GM15510 (cell line): ENCODE measurements around the gene CHST11.

ENCODE experiments used
- POLR2A ChIP-seq: IDR thresholded peaks from 3 replicates; pipeline ENCODE4 v1.6.1; 2011; ENCODE audit warnings: borderline replicate concordance; ENCODE audit not compliant: insufficient read length; ENCODE audit errors: extremely low read depth

CHST11 gene

DNA sequence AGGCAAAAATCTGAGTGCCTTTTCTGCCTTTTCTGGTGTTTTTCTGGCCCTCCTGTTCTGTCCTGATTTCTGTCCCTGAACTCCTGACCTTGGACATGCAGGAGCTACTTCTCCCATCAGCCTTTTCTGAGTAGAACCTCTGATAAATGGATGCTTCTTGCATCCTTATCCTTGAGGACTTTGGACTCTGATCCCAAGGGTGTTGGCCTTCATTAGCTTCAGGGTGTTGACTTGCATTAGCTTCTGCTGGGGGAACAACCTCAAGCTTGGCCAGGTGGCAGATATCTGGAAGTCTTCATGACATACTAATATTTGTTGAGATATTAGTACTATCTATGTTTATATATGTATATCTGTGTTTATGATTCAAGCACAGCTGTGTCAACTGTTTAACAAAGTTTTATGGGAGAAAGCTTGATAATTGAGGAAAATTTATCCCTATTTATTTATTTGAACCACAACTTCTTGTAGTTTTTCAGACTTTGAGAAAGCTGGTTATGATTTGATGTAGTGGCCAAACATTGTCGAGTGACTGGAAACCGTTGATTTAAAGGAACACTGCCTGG lies 124.3 kb downstream of the CHST11 start:
- no peak for TF ChIP-seq POLR2A

DNA sequence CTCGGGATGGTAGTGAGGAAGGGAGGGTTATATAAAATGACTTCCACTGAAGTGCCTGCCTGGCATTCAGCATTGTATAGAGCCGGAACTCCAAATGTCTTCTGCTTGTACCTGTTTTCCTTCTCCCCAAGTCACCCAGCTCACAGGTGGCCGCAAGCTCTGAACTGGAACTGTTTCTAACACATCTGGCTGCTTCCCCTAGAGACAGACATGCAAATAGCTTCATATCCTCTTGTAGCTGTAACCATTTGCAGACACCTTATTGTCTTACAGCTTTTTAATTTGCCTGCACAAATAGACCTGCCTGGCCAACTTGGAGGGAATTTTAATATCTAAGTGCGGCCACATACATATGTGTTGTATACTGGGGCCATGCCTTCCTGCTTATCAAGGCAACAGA lies 126.0 kb downstream of the CHST11 start:
- TF ChIP-seq POLR2A = no peak

DNA sequence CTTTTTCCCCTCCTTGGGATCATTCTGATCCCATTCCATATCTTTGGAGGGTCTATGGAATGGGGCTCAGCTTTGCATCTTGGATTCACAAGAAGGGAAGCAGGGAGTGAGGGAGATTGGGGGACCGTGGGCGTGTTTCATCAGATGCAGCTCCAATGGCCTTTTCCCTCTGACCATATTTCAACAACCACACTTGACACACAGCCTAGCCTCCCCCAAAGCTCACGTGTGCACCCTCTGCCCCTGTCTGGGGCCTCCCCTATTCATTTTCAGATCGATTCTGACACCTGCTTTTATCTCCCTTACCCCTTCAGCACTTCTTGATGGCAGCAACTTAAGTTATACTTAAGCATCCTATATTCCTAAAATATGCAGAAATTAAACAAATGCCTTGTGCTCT lies 126.6 kb downstream of the CHST11 start:
- no peak for TF ChIP-seq POLR2A

DNA sequence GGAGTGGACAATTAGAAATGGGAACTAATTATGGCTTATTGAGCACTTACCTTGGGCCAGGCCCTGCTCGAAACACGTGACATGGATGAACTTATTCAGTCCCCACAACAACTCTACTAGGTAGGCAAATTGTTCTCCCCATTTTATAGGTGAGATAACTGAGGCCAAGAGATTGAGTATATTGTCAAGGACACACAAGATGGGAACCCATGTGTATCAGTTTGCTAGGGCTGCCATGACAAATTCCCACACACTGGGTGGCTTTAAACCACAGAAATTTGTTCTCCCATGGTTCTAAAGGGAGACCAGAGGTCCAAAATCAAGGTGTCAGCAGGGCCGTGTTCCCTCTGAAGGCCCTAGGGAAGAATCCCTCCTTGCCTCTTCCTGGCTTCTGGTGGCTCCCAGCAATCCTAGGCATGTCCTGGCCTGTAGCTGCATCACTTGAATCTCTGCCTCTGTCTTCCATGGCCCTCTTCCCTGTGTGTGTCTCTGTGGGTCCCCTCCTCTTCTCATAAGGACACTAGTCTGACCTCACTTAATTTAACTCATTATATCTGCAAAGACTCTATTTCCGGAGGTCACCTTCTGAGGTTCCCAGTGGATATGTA lies 128.8 kb downstream of the CHST11 start:
- TF ChIP-seq POLR2A = no peak

DNA sequence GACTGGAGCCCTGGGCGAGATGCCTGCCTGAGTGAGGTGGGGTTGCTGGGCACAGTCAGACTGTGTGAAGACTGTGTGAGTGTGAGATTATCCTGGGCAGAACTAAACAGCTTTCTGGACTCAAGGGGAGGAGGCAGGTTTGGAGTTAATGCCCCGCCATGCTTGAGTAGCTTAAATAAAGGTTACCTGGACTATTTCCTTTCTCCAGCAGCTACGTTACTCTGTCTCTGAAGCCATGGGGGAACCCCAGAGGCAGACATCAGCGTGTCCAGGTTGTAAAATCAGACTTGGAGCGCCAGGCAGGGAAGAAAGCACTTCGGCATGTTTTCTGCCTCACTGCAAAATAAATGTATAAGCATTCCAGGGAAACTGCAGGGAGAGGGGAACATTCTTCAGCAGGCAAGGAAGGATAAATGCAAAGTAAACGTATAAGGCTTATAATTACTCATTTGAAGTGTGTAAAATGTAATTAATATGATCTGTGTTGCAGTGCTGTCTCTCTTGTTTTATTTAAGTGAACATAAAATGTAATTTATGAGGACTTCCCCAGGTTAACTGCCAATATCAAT lies 129.7 kb downstream of the CHST11 start:
- no peak for TF ChIP-seq POLR2A

DNA sequence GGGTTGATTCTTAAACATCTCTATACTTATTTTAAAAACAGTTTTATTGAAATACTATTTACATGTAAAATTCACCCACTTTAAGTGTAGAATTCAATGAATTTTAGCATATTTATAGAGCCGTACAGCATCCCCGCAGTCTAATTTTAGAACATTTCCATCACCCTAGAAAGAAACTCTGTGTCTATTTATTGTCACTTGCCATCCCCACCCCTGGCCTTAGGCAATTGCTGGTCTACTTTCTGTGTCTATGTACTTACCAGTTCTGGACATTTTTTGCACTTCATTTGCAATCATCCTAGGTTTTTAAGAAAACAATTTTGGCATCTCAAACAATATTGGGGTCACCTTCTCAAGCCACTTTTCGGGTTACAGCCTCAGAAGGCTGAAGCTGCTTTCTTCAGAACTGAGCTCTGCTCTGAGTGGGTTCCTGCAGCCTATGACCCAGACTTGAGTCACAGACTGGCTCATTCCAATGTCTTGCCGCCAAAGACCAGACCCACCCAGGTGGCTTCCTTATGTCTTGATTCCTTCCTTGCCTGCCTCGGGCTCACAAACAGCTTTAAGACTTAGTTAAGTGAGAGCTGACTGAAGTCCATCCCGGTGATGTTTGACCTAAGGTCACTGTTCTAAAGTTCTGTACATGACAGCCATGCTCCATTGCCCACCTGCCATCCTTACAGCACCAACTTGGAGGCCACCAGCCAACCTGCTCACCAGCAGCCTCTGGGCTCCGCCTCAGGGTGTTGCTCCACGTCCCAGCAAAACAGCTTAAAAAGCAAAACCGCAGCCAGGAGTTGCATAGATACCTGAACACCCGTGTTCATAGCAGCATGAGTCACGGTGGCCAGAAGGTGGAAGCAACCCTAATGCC lies 131.5 kb downstream of the CHST11 start:
- no peak for TF ChIP-seq POLR2A

DNA sequence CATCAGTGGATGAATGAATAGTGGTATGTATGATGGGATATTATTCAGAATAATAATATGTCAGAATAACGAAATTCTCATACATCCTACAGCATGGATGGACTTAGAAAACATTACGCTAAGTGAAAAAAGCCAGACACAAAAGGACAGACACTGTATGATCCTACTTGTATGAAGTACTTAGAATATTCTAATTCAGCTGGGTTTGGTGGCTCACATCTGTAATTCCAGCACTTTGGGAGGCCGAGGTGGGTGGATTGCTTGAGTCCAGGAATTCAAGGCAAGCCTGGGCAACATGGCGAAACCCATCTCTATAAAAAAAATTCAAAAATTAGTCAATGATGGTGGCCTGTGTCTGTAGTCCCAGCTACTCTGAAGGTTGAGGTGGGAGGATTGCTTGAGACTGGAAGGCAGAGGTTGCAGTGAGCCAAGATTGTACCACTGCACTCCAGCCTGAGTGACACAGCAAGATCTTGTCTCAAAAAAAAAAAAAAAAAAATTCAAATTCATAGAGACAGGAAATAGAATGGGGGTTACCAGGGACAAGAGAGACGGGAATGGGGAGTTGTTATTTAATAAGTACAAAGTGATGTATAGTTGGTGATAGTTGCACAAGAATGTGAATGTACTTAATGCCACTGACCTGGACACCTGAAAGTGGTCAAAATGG lies 132.3 kb downstream of the CHST11 start:
- TF ChIP-seq POLR2A = no peak

DNA sequence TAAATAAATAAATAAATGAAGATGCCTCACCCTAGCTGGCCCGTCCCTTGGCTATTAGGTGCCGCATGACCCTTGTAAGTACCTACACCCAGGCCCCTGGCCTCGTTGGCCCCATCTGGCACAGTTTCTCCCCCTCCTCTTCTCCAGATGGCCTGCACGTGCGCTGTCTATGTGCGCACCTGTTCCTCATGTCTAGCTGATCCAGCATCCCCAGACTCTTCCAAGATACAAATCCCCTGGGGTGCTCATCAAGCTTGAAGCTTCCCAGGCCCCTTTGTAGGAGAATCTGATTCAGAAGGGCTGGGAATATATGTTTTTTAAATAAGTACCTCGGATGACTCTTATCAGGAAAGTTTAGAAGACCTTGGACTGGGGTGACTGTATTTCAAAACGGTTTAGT lies 133.3 kb downstream of the CHST11 start:
- TF ChIP-seq POLR2A = no peak

DNA sequence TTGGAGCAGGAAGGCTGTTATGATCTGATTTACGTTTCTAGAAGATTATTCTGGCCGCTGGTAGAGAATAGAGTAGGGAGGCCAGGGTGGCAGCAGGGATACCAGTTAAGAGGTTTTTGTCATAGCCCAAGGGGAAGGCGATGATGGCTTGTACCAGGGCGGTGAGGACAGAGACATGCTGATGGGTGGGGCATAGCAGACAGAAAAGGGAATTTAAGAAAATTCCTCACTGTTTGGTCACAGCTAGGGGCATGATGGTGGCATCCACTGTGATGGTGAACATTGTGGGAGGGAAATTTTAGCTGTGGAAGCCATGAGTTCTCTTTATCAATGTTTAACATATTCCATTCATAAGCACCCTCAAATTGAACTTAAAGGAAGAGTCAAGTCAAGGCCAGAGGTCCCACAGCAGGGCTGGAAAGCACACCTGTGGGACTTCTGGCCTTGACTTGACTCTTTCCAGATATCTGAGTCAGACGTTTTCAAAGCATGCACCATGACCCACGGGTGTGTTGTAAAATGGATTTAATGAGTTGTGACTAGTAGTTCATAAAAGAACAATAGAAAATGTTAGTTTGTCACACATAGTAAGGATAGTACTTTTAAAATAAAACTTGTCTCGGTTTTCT lies 134.6 kb downstream of the CHST11 start:
- no peak for TF ChIP-seq POLR2A

DNA sequence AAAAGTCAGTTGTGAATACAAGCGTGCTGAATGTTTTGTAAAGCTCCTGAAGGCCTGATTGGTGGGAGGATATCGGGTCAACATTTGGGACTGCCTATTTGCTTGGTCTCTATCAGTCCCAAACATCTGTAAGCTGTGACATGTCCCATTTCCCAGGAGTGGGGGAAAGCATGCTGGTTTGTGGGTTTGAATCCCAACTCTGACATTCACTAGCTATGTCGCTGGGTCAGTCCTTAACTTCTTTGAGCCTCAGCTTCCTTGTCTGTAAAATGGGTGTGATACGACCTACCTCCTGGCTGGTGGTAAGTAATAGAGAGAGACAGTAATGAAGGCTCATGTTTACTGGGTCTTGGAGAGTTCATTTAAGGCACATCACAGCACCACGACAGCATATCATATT lies 136.7 kb downstream of the CHST11 start:
- TF ChIP-seq POLR2A = no peak

DNA sequence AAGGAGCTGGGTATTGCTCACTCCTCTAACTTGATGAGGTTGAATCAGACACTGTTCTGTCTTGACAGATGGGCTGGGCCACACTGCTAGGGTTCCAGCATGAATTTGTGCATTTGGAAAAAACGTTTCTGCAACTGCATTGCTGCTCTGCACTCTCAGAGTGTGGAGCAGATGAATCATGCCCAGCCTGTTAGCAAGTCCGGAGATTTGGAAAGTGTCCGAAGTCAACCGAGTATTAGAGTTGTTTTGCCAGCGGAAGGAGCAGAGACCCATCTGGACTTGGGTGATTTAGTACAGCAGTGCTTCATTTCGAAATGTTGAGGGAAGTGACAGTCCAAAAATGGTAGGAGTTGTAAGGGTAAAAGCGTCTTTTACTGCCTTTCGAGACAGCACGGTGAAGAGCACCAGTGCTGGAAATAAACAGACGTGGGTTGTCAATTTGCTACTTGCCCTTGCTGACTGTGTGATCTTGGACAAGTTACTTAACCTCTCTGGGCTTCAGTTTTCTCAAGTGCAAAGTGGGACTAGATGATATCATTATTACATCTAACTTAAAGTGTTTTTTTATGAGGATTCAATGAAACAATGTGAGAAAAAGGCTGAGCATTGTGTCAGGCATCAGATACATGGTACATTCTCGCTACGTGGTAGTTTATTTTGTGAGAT lies 139.5 kb downstream of the CHST11 start:
- no peak for TF ChIP-seq POLR2A

DNA sequence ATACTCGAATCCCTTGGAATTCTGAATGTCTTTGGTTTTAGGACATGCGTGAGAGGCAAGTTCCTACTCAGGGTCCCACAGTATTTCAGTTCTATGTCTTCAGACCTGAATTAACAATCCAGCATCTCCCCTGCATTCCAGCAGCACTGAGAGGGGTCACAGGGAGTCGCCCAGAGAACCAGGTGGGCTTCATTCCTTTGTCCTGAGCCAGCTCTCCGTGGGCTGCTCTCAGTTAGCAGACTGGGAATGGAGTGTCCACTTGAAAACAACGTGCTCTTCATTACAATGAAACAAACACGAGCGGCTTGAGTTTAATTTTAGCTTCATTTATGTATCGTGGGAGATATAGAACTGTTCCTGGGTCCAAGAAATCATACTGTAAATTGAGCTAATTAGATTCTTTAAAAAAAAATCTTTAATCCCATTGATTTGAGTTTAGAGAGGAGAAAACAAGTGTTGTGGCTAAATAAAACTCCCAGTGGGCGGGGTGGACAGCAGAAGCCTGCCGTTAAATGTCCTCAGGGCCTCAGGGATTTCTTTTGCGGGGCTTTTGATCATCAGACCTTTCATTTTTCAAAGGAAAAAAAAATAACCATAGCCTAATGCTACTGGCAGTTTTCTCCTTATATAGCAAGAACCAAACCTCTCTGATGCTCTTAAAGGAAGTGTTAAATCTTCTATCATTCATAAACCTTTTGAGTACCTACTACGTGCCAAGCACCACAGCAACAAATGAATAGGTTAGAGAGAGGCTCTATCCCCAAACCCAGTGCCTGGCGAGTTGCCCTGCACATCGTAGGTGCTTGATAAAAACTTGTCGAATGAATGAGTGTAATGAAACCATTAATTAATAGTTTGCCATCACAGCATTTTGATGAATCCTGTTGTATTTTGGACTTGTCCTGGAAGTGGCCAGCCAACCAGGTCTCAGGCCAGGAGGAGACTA lies 140.4 kb downstream of the CHST11 start:
- no peak for TF ChIP-seq POLR2A
